Vagina (tissue), 2 donors: ENCODE measurements around the gene PDE7B.

Experiments used
- CTCF ChIP-seq, 3 experiments: fragments of 450-650 bp in 2 of 3; fragments of 200-600 bp in 1 of 3; sonication (generic) in 1 of 3; IDR thresholded peaks; one replicate each; pipeline ENCODE4 v1.5.1; 2017 to 2019; ENCODE audit warnings: antibody characterized with exemption in 3 of 3, mild to moderate bottlenecking in 2 of 3, moderate library complexity in 2 of 3
- POLR2A ChIP-seq, 2 donors: fragments of 450-650 bp; IDR thresholded peaks; one replicate each; pipeline ENCODE4 v1.6.1; 2017; ENCODE audit warnings: antibody characterized with exemption in 2 of 2, mild to moderate bottlenecking in 2 of 2, moderate library complexity in 2 of 2

- TF ChIP-seq CTCF (IDR thresholded peaks at IDR 0.05) (no peak), POLR2A (IDR thresholded peaks at IDR 0.05) (no peak)
Measured at GRCh38 chr6:136066005-136066404, 214.5 kb downstream of the PDE7B start.
